Caco-2 (cell line): ENCODE data around the gene PAQR7. TPM values are rescaled to one million over a fixed set of nuclear protein-coding genes. Genes with fewer than 3 reads are reported as not detected.

Source experiments
- BruUV-seq: library from RNA; stranded (reverse); fragments of 400-500 nt; replicated peaks from 2 replicates; lab custom pipeline; 2021; lab: Mats Ljungman, UMichigan
- CTCF ChIA-PET: fragments of 300-600 bp; sonication (Branson Sonifier 250); formaldehyde crosslinking; loops from one replicate; lab custom pipeline; 2022; ENCODE audit warnings: antibody characterized with exemption; lab: Charles Lee
- POLR2A ChIA-PET: fragments of 300-600 bp; sonication (Branson Sonifier 250); formaldehyde crosslinking; loops from one replicate; lab custom pipeline; 2022; ENCODE audit warnings: antibody characterized with exemption; lab: Charles Lee
- DNase-seq, 2 experiments: peaks; one replicate each; pipeline versions ENCODE4 v3.0.0 to v3.0.0-alpha.2; 2020 to 2022
- H3K27me3 ChIP-seq: replicated peaks from 2 replicates; pipeline ENCODE4 v1.6.0; 2011; ENCODE audit warnings: low read length; ENCODE audit not compliant: control insufficient read depth, insufficient read depth
- H3K36me3 ChIP-seq: 2 replicates; pipeline ENCODE4 v1.5.1; 2011; ENCODE audit warnings: low read length; ENCODE audit not compliant: control insufficient read depth, insufficient read depth
- H3K4me1 ChIP-seq: fragments of 250-450 bp; sonication (Bioruptor Pico); 2 replicates; pipeline ENCODE4 v1.5.1; 2020; ENCODE audit warnings: mild to moderate bottlenecking
- H3K4me3 ChIP-seq: 2 replicates; pipeline ENCODE4 v1.5.1; 2011; ENCODE audit warnings: low read depth, mild to moderate bottlenecking, control low read depth, low read length
- H3K9me3 ChIP-seq: fragments of 250-450 bp; sonication (Bioruptor Pico); 2 replicates; pipeline ENCODE4 v1.5.1; 2020; ENCODE audit warnings: mild to moderate bottlenecking, moderate library complexity
- H3K27ac Mint-ChIP-seq: one replicate; pipeline ENCODE4 v1.8.0; 2022; ENCODE audit warnings: mixed read lengths; ENCODE audit not compliant: unreplicated experiment
- H3K27me3 Mint-ChIP-seq: one replicate; pipeline ENCODE4 v1.8.0; 2022; ENCODE audit warnings: mixed read lengths; ENCODE audit not compliant: insufficient read depth, unreplicated experiment
- H3K36me3 Mint-ChIP-seq: one replicate; pipeline ENCODE4 v1.8.0; 2022; ENCODE audit warnings: mild to moderate bottlenecking, mixed read lengths; ENCODE audit not compliant: insufficient read depth, unreplicated experiment
- H3K4me1 Mint-ChIP-seq: one replicate; pipeline ENCODE4 v1.8.0; 2022; ENCODE audit warnings: low read depth, mixed read lengths; ENCODE audit not compliant: unreplicated experiment
- H3K4me3 Mint-ChIP-seq: one replicate; pipeline ENCODE4 v1.8.0; 2022; ENCODE audit warnings: mild to moderate bottlenecking, moderate library complexity, mixed read lengths; ENCODE audit not compliant: unreplicated experiment
- H3K9me3 Mint-ChIP-seq: one replicate; pipeline ENCODE4 v1.8.0; 2022; ENCODE audit warnings: mixed read lengths; ENCODE audit not compliant: unreplicated experiment
- intact Hi-C: fragments of 100-400 bp; cut with micrococcal nuclease; formaldehyde crosslinking; loops from one replicate; pipeline ENCODE4 v1.10.0; 2022; ENCODE audit not compliant: unreplicated experiment
- total RNA-seq: library from RNA; stranded (reverse); gene quantifications from 2 replicates; pipeline ENCODE4 v1.2.3, GENCODE V29; 2022
- TF ChIP-seq, protein P1 (sequence below), 2 experiments: fragments of 200-600 bp in 1 of 2; IDR thresholded peaks; 1 replicate in 1 of 2; 2 replicates in 1 of 2; pipeline versions ENCODE4 v1.5.1 to v1.8.0; 2011 to 2022; ENCODE audit warnings: antibody characterized with exemption in 1 of 2, control low read depth in 1 of 2, inconsistent platforms in 1 of 2, low read depth in 1 of 2, low read length in 1 of 2, mild to moderate bottlenecking in 1 of 2, moderate library complexity in 1 of 2; ENCODE audit not compliant: insufficient read depth in 1 of 2, severe bottlenecking in 1 of 2, unreplicated experiment in 1 of 2

PAQR7 gene
- total RNA-seq, 1 experiment from 2014 or later = 22.3 TPM

DNA sequence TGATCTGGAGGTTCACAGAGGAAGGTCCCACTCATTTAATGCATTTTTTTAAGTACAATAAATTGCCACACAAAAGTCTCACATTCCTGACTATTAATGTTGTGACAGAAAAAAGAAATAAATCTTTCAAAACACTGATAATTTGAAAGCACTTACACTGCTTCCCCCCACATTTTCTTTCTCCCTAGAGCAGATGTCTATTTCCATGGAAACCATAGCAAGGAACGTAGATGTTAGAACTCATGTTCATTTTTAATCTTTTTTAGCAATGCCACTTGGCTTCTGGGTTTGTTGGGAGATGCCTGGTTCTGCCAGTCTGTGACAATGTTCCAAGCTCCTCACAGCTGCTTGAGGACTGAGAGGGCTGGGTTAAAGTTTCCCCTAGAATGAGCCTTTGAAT lies 32.7 kb upstream of the PAQR7 start:
- CTCF ChIA-PET = interaction anchor here (1.4 kb wide), 1 partner anchor 12 kb away, joined by 5 read pairs; no protein-coding TSS in a partner anchor
- Mint-ChIP-seq H3K36me3 (peaks cover 22% of the 10 kb centered on the region), H3K9me3 (no peaks in the 10 kb centered on the region), H3K4me1 (peaks cover 17% of the 10 kb centered on the region), H3K27me3 (no peaks in the 10 kb centered on the region), H3K4me3 (no peak overlapping the region), H3K27ac (no peak overlapping the region)
- POLR2A ChIA-PET = no interaction called here
- TF ChIP-seq, protein P1, sequence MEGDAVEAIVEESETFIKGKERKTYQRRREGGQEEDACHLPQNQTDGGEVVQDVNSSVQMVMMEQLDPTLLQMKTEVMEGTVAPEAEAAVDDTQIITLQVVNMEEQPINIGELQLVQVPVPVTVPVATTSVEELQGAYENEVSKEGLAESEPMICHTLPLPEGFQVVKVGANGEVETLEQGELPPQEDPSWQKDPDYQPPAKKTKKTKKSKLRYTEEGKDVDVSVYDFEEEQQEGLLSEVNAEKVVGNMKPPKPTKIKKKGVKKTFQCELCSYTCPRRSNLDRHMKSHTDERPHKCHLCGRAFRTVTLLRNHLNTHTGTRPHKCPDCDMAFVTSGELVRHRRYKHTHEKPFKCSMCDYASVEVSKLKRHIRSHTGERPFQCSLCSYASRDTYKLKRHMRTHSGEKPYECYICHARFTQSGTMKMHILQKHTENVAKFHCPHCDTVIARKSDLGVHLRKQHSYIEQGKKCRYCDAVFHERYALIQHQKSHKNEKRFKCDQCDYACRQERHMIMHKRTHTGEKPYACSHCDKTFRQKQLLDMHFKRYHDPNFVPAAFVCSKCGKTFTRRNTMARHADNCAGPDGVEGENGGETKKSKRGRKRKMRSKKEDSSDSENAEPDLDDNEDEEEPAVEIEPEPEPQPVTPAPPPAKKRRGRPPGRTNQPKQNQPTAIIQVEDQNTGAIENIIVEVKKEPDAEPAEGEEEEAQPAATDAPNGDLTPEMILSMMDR (IDR thresholded peaks at IDR 0.05; ENCODE audit: insufficient read depth in 1 of 2, low read depth in 1 of 2, low read length in 1 of 2, severe bottlenecking in 1 of 2, unreplicated experiment in 1 of 2) = no peak
- BruUV-seq = no TSS peak
- H3K4me1 ChIP-seq = no peaks in the 10 kb centered on the region; the same call in 1 of the 2 replicates
- no peak overlapping the region for H3K4me3 ChIP-seq
- no peaks in the 10 kb centered on the region for H3K36me3 ChIP-seq
- no peak for DNase-seq
- no peaks in the 10 kb centered on the region for H3K27me3 ChIP-seq
- intact Hi-C loops = no loop called here
- no peaks in the 10 kb centered on the region for H3K9me3 ChIP-seq

DNA sequence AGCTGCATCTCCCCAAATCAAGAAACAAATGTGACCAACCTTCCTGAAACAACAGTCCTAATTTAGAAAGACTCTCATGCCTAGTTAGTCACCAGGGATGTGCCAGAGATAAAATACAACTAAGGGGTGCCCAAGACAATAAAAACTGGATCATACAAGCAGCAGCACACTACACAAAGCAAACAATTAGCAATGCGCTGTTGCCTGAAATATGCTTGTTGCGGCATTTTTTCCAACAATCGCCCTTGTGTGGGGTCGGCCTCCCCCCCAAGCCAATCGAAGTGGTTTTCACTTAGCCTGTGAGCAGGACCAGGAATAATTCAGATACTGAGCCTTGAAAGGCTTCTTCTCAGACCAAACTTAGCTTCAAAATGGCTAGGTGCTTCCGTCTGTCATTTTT lies 32.1 kb upstream of the PAQR7 start:
- Mint-ChIP-seq H3K9me3 (no peaks in the 10 kb centered on the region), H3K4me3 (peak overlapping the region; percentile 91), H3K36me3 (peaks cover 22% of the 10 kb centered on the region), H3K27ac (no peak overlapping the region), H3K4me1 (peaks cover 17% of the 10 kb centered on the region), H3K27me3 (no peaks in the 10 kb centered on the region)
- Histone ChIP-seq H3K4me1 (no peaks in the 10 kb centered on the region; the same call in 1 of the 2 replicates), H3K4me3 (no peak overlapping the region), H3K36me3 (no peaks in the 10 kb centered on the region), H3K27me3 (no peaks in the 10 kb centered on the region), H3K9me3 (no peaks in the 10 kb centered on the region)
- POLR2A ChIA-PET = no interaction called here
- intact Hi-C loops = no loop called here
- no TSS peak for BruUV-seq
- TF ChIP-seq, protein P1 (IDR thresholded peaks at IDR 0.05; ENCODE audit: insufficient read depth in 1 of 2, low read depth in 1 of 2, low read length in 1 of 2, severe bottlenecking in 1 of 2, unreplicated experiment in 1 of 2) = no peak
- CTCF ChIA-PET = interaction anchor here (1.4 kb wide), 1 partner anchor 12 kb away, joined by 5 read pairs; no protein-coding TSS in a partner anchor
- DNase-seq = no peak

DNA sequence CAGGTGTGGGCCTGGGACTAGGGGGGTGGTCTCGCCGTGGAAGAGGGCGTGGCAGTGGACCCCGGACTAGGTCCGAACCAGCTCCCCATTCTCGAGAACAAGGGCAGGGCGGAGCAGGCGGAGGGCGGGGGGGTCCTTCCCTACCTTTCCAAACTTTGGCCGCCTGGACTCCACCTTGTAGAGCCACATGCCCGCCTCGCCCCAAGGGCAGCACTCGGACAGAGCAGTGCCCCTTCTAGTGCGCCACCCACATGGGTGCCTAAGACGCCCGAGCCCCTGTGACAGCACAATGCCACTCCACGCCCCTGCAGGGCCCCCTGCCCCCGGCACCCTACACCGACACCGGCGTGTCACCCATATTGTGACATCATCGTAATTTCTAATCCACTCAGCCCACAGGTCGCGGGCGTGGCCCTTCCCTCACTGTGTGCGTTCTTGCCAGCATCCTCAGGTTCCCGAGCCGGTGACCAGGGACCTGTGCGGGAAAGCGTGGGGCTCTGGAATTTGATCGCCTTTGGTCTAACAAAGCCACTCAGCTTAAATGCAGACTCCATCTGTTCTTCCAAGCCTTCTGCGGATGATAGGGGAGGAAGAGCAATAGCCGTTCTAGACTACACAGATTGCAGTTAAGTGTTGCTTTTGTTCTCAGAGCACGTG lies 31.3 kb upstream of the PAQR7 start:
- H3K36me3 Mint-ChIP-seq = peaks cover 22% of the 10 kb centered on the region
- Histone ChIP-seq H3K27me3 (no peaks in the 10 kb centered on the region), H3K4me3 (peak overlapping the region; percentile 86), H3K4me1 (no peaks in the 10 kb centered on the region; the same call in 1 of the 2 replicates), H3K36me3 (no peaks in the 10 kb centered on the region), H3K9me3 (no peaks in the 10 kb centered on the region)
- POLR2A ChIA-PET = interaction anchor here (0.5 kb wide), 1 partner anchor 15 kb away, joined by 3 read pairs; no protein-coding TSS in a partner anchor
- peak overlapping the region; percentile 91 for H3K4me3 Mint-ChIP-seq
- peak in 1 of 2 experiments; percentile 24 for DNase-seq
- H3K4me1 Mint-ChIP-seq = peaks cover 17% of the 10 kb centered on the region
- intact Hi-C loops = no loop called here
- H3K9me3 Mint-ChIP-seq = no peaks in the 10 kb centered on the region
- BruUV-seq = no TSS peak
- no peaks in the 10 kb centered on the region for H3K27me3 Mint-ChIP-seq
- peak overlapping the region; percentile 80 for H3K27ac Mint-ChIP-seq
- TF ChIP-seq, protein P1 (IDR thresholded peaks at IDR 0.05; ENCODE audit: insufficient read depth in 1 of 2, low read depth in 1 of 2, low read length in 1 of 2, severe bottlenecking in 1 of 2, unreplicated experiment in 1 of 2) = no peak
- CTCF ChIA-PET = interaction anchor here (1.4 kb wide), 1 partner anchor 11 kb away, joined by 5 read pairs; no protein-coding TSS in a partner anchor
